SK-N-SH treated with all-trans-retinoic acid at 6 μM for 48 hours (cell line): ENCODE measurements around the gene TOR3A.
"Not testable (repeated sequence)": the region's sequence is repeated elsewhere in the genome, so short reads cannot be mapped to it uniquely, and the experiment has no call there.

Experiments used
- BACH2 ChIP-seq: fragments of 250-450 bp; sonication (Bioruptor Pico); IDR thresholded peaks from 2 replicates; pipeline ENCODE4 v1.9.0; 2021; ENCODE audit warnings: mild to moderate bottlenecking, borderline replicate concordance
- OSR1 ChIP-seq: fragments of 250-450 bp; sonication (Bioruptor Pico); IDR thresholded peaks from 2 replicates; pipeline ENCODE4 v1.8.0; 2022; ENCODE audit warnings: moderate library complexity, mild to moderate bottlenecking, inconsistent platforms
- RARB ChIP-seq: fragments of 250-450 bp; sonication (Bioruptor Pico); IDR thresholded peaks from 2 replicates; pipeline ENCODE4 v1.8.0; 2021; ENCODE audit warnings: mild to moderate bottlenecking, moderate library complexity

DNA sequence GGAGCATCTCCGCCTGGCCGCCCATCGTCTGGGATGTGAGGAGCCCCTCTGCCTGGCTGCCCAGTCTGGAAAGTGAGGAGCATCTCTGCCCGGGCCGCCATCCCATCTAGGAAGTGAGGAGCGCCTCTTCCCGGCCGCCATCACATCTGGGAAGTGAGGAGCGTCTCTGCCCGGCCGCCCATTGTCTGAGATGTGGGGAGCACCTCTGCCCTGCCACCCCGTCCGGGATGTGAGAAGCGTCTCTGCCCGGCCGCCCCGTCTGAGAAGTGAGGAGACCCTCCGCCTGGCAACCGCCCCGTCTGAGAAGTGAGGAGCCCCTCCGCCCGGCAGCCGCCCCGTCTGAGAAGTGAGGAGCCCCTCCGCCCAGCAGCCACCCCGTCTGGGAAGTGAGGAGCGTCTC, 53.3 kb downstream of the TOR3A start:
- not testable (repeated sequence) for TF ChIP-seq RARB; OSR1 (CRISPR knock-in tag); BACH2 (CRISPR knock-in tag)
